Peyer's patch (tissue), 4 donors: Measurements from ENCODE around the gene PKP2.

Experiments used
- CTCF ChIP-seq, 6 experiments: fragments of 450-650 bp in 4 of 6; fragments of 200-600 bp in 2 of 6; sonication (generic) in 1 of 6; IDR thresholded peaks; one replicate each; pipeline ENCODE4 v1.5.1; 2017 to 2019; ENCODE audit warnings: antibody characterized with exemption in 6 of 6, mild to moderate bottlenecking in 3 of 6, moderate library complexity in 1 of 6
- POLR2A ChIP-seq, 2 donors: fragments of 450-650 bp; IDR thresholded peaks; one replicate each; pipeline ENCODE4 v1.5.1; 2017; ENCODE audit warnings: antibody characterized with exemption in 2 of 2, mild to moderate bottlenecking in 2 of 2, moderate library complexity in 2 of 2

GRCh38 chr12:32902287-32902997, 5.9 kb upstream of the PKP2 start:
- TF ChIP-seq CTCF (IDR thresholded peaks at IDR 0.05), result no peak
- no peak for TF ChIP-seq POLR2A (IDR thresholded peaks at IDR 0.05)
